Measurements from ENCODE around the gene ESYT2. TPM values are rescaled to one million over a fixed set of nuclear protein-coding genes. Genes with fewer than 3 reads are reported as not detected.

The ESYT2 gene
- total and polyA plus RNA-seq, 9 of the 15 experiments (the other 6 are each of a cell fraction or from before 2014, with no cell fraction given) = 5.8 to 86.9 (median 64.7) TPM

DNA sequence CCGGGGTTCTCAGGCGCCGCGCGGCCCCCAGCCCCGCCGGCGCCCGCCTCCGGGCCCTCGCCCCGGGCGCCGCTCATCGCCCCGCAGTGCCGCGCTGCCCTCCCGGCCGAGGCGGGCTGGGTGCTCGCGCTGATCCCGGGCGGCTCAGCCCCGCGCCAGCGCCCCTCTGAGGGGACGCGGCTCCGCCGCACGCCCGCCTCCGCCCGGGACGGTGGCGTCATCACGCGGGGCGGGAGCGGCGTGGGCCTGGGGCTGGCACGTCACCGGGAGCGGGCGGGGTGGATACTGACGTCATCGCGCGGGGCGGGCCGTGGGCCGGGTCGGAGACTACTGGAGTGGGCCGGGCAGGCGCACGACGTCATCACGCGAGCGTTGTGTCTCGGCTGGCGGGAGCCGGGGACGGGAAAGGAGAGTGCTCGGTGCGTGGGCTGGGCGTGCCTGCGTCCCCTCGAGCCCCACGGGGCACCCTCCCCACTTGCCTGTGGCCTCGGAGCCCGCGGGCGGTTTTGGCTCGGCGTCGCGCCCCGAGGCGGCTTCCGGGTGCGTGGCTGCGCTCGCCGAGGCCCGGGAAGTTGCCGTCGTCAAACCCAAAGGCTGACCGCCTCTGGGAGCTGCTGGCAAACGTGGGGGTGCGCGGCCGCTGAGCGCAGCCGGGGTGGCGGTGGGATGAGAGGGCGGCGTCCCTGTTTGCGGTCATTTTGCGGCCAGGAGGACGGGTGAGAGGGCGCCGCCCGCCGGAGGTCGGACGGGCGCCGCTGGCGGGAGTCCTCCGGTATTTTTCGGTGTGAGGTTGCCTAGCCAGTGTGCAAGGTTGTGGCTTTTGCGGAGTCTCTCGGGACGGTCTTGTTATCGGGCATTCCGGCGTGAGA lies at the start of gene ESYT2 (continued):
- TF ChIP-seq RAD21 (CRISPR knock-in tag; conservative IDR thresholded peaks at IDR 0.05 in 1 of 2, IDR thresholded peaks at IDR 0.05 in 1 of 2) (peak in 1 of 2 experiments; percentile 56), TSC22D4 (tag; IDR thresholded peaks at IDR 0.05) (no peak), HNRNPLL (IDR thresholded peaks at IDR 0.05; ENCODE audit: low read depth, low read length, poor library complexity, severe bottlenecking) (peak; percentile 95), STAT5A (IDR thresholded peaks at IDR 0.05; ENCODE audit: borderline replicate concordance, low read length) (peak; percentile 9; the same call in 1 of the 2 replicates), ZNF133 (CRISPR knock-in tag; IDR thresholded peaks at IDR 0.05) (no peak), NFRKB (IDR thresholded peaks at IDR 0.05; ENCODE audit: low read depth) (peak; percentile 84), ZNF311 (CRISPR knock-in tag; IDR thresholded peaks at IDR 0.05) (peak; percentile 79), KLF1 (tag; IDR thresholded peaks at IDR 0.05) (peak; percentile 98), MEF2D (tag; conservative IDR thresholded peaks at IDR 0.05; ENCODE audit: low read depth) (0 out of 2 replicates have a peak, but pooled peaks have one; percentile 24), MYBL2 (IDR thresholded peaks at IDR 0.05; ENCODE audit: low read depth) (no peak), MYBL2 (CRISPR knock-in tag; IDR thresholded peaks at IDR 0.05; ENCODE audit: borderline replicate concordance) (no peak), ZBED1 (IDR thresholded peaks at IDR 0.05) (peak; percentile 86; the same call in 1 of the 2 replicates)
- TF ChIP-seq, protein P1, sequence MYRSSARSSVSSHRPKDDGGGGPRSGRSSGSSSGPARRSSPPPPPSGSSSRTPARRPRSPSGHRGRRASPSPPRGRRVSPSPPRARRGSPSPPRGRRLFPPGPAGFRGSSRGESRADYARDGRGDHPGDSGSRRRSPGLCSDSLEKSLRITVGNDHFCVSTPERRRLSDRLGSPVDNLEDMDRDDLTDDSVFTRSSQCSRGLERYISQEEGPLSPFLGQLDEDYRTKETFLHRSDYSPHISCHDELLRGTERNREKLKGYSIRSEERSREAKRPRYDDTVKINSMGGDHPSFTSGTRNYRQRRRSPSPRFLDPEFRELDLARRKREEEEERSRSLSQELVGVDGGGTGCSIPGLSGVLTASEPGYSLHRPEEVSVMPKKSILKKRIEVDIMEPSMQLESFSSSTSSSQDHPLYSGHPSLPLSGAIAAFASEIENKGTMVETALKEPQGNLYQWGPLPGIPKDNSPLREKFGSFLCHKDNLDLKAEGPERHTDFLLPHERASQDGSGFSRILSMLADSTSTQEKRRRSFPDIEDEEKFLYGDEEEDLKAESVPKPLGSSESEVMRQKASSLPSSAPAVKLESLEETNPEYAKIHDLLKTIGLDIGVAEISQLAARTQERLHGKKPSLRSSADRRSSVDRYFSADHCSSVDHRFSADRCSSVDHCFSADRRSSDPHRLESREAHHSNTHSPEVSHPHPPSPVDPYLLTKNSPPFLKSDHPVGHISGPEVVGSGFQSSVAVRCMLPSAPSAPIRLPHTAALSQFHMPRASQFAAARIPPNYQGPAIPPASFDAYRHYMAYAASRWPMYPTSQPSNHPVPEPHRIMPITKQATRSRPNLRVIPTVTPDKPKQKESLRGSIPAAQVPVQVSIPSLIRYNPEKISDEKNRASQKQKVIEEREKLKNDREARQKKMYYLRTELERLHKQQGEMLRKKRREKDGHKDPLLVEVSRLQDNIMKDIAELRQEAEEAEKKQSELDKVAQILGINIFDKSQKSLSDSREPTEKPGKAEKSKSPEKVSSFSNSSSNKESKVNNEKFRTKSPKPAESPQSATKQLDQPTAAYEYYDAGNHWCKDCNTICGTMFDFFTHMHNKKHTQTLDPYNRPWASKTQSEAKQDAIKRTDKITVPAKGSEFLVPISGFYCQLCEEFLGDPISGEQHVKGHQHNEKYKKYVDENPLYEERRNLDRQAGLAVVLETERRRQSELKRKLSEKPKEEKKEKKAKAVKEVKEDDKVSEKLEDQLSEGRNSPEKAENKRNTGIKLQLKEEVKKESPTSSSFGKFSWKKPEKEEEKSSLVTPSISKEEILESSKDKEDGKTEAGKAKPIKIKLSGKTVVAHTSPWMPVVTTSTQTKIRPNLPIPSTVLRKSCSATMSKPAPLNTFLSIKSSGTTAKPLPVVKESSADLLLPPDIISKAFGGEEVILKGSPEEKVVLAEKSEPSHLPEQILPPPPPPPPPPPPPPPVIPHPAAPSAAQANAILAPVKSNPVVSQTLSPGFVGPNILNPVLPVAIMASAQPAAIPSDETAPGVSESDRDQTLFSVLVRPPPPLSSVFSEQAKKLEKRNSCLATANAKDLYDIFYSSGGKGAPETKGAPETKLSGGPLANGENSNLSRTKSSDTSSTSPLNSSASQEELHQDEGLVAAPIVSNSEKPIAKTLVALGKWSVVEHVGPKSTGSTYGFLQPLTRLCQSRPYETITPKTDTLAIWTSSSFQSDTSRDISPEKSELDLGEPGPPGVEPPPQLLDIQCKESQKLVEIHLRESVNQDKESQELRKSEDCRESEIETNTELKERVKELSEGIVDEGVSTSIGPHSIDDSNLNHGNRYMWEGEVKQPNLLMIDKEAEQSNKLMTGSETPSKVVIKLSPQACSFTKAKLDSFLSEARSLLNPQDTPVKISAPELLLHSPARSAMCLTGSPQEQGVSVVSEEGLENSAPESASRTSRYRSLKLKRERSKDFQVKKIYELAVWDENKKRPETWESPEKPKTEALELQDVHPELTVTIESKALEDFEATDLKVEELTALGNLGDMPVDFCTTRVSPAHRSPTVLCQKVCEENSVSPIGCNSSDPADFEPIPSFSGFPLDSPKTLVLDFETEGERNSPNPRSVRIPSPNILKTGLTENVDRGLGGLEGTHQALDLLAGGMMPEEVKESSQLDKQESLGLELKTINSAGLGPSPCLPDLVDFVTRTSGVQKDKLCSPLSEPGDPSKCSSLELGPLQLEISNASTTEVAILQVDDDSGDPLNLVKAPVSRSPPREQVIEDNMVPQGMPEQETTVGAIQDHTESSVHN (IDR thresholded peaks at IDR 0.05; ENCODE audit: borderline replicate concordance in 1 of 2, low read depth in 1 of 2) = no peak
- TF ChIP-seq, protein P2, sequence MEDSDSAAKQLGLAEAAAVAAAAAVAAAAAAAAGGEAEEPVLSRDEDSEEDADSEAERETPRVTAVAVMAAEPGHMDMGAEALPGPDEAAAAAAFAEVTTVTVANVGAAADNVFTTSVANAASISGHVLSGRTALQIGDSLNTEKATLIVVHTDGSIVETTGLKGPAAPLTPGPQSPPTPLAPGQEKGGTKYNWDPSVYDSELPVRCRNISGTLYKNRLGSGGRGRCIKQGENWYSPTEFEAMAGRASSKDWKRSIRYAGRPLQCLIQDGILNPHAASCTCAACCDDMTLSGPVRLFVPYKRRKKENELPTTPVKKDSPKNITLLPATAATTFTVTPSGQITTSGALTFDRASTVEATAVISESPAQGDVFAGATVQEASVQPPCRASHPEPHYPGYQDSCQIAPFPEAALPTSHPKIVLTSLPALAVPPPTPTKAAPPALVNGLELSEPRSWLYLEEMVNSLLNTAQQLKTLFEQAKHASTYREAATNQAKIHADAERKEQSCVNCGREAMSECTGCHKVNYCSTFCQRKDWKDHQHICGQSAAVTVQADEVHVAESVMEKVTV (CRISPR knock-in tag; IDR thresholded peaks at IDR 0.05) = peak; percentile 57
- TF ChIP-seq, protein P3, sequence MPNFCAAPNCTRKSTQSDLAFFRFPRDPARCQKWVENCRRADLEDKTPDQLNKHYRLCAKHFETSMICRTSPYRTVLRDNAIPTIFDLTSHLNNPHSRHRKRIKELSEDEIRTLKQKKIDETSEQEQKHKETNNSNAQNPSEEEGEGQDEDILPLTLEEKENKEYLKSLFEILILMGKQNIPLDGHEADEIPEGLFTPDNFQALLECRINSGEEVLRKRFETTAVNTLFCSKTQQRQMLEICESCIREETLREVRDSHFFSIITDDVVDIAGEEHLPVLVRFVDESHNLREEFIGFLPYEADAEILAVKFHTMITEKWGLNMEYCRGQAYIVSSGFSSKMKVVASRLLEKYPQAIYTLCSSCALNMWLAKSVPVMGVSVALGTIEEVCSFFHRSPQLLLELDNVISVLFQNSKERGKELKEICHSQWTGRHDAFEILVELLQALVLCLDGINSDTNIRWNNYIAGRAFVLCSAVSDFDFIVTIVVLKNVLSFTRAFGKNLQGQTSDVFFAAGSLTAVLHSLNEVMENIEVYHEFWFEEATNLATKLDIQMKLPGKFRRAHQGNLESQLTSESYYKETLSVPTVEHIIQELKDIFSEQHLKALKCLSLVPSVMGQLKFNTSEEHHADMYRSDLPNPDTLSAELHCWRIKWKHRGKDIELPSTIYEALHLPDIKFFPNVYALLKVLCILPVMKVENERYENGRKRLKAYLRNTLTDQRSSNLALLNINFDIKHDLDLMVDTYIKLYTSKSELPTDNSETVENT (CRISPR knock-in tag; IDR thresholded peaks at IDR 0.05) = peak; percentile 97

Measured in K562 (cell line).